ENCODE measurements around the gene OOSP2.

GRCh38 chr11:60065801-60066200 lies 25.6 kb downstream of the OOSP2 start:
- TF ChIP-seq CTCF (IDR thresholded peaks at IDR 0.05) (no peak), POLR2AphosphoS5 (IDR thresholded peaks at IDR 0.05) (no peak)
